Mesothelial cell of epicardium (in vitro differentiated cells): ENCODE results near the gene ZNF555. TPM values are rescaled to one million over a fixed set of nuclear protein-coding genes. Genes with fewer than 3 reads are reported as not detected.

Source experiments
- DNase-seq, 2 experiments: peaks; one replicate each; pipeline ENCODE4 v3.0.0; 2021; ENCODE audit warnings: low spot score in 2 of 2; ENCODE audit not compliant: unreplicated experiment in 2 of 2
- H3K27ac Mint-ChIP-seq: 2 replicates; pipeline ENCODE4 v1.8.0; 2021; ENCODE audit warnings: mixed read lengths
- H3K27me3 Mint-ChIP-seq: 2 replicates; pipeline ENCODE4 v1.8.0; 2021; ENCODE audit warnings: low read depth, mixed read lengths
- H3K36me3 Mint-ChIP-seq: 2 replicates; pipeline ENCODE4 v1.8.0; 2021; ENCODE audit warnings: mixed read lengths
- H3K4me1 Mint-ChIP-seq: 2 replicates; pipeline ENCODE4 v1.8.0; 2021; ENCODE audit warnings: mixed read lengths
- H3K4me3 Mint-ChIP-seq: 2 replicates; pipeline ENCODE4 v1.8.0; 2021; ENCODE audit warnings: mild to moderate bottlenecking, moderate library complexity, mixed read lengths
- H3K9me3 Mint-ChIP-seq: 2 replicates; pipeline ENCODE4 v1.8.0; 2021; ENCODE audit warnings: mixed read lengths
- CTCF ChIP-seq: fragments of 200-600 bp; sonication (generic); IDR thresholded peaks from one replicate; pipeline ENCODE4 v1.5.0; 2021; ENCODE audit warnings: antibody characterized with exemption; ENCODE audit not compliant: unreplicated experiment
- total RNA-seq: library from RNA; stranded (reverse); gene quantifications from 3 replicates; pipeline ENCODE4 v1.2.1, GENCODE V29; 2021

Gene ZNF555
- total RNA-seq, 1 donor from 2014 or later: 10.6 TPM

DNA sequence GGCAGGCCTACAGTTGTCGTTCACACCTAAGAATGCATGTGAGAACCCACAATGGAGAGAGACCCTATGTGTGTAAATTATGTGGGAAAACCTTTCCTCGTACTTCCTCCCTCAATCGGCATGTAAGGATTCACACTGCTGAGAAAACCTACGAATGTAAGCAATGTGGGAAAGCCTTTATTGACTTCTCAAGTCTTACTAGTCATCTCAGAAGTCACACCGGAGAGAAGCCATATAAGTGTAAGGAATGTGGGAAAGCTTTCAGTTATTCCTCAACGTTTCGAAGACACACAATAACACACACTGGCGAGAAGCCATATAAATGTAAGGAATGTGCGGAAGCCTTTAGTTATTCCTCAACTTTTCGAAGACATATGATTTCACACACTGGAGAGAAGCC is 11.3 kb downstream of the ZNF555 start:
- Mint-ChIP-seq H3K27me3 (no peaks in the 10 kb centered on the region), H3K36me3 (peaks cover 75% of the 10 kb centered on the region), H3K4me3 (no peak overlapping the region), H3K9me3 (peaks cover 61% of the 10 kb centered on the region), H3K4me1 (no peaks in the 10 kb centered on the region), H3K27ac (no peak overlapping the region)
- no peak for TF ChIP-seq CTCF
- no peak for DNase-seq

DNA sequence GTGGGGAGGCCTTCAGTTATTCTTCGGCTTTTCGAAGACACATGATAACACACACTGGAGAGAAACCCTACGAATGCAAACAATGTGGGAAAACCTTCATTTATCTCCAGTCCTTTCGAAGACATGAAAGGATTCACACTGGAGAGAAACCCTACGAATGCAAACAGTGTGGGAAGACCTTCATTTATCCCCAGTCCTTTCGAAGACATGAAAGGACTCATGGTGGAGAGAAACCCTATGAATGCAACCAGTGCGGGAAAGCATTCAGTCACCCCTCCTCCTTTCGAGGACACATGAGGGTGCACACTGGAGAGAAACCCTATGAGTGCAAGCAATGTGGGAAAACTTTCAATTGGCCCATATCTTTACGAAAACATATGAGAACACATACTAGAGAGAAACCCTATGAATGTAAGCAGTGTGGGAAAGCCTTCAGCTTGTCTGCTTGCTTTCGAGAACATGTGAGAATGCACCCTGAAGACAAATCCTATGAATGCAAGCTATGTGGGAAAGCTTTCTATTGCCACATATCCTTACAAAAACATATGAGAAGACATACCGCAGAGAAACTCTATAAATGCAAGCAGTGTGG is 11.8 kb downstream of the ZNF555 start:
- Mint-ChIP-seq H3K4me1 (no peaks in the 10 kb centered on the region), H3K27ac (no peak overlapping the region), H3K4me3 (no peak overlapping the region), H3K36me3 (peaks cover 78% of the 10 kb centered on the region), H3K9me3 (peaks cover 61% of the 10 kb centered on the region), H3K27me3 (no peaks in the 10 kb centered on the region)
- no peak for TF ChIP-seq CTCF
- DNase-seq: no peak

DNA sequence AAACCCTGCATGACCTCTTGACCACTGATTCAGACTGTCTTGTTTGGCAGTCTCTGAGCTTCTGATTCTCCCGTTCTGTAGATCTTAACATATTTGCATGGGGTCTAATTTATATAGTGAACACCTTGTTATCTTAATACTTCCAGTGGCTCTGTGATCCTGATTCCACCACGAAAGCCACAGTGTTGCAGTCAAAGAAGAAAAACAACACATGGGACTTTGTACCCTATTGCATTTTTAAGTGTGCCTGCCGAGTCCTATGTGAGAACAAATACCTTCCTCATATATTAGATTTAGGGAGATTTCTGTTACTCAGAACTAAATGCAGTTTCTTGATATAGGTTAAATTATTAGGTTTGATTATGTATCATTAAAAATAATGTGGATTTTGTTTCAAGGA is 13.6 kb downstream of the ZNF555 start:
- H3K27me3 Mint-ChIP-seq: no peaks in the 10 kb centered on the region
- H3K9me3 Mint-ChIP-seq: peaks cover 67% of the 10 kb centered on the region
- no peak for DNase-seq
- no peak overlapping the region for H3K4me3 Mint-ChIP-seq
- no peak overlapping the region for H3K27ac Mint-ChIP-seq
- no peaks in the 10 kb centered on the region for H3K4me1 Mint-ChIP-seq
- peaks cover 83% of the 10 kb centered on the region for H3K36me3 Mint-ChIP-seq
- no peak for TF ChIP-seq CTCF

DNA sequence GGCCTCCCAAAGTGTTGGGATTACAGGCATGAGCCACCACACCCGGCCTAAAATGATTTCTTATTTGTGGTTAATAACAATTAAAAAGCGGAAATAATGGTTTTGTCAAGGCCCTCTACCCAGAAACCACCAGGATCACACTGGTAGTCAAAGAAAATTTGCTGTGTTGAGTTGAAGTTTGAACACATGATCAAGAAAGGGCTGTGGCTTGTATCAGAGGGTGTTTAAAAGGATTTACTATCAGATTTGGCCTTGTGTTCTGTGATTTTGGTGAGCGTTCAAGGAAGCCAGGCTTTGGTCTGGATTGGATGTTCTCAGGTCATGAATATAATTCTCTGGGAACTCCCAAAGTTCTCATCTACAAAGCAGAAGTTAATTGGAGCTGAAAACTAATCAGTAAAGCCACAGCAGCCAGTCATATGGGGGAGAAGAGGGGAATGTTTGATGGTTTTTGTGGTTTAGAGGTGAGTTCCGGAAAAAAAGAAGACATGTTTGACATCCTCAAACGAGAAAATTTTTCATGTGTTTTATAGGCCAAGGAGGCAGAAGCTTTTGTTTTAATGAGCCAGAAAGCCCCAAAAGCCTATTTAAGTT is 15.3 kb downstream of the ZNF555 start:
- H3K9me3 Mint-ChIP-seq: peaks cover 59% of the 10 kb centered on the region
- no peak overlapping the region for H3K4me3 Mint-ChIP-seq
- no peak for TF ChIP-seq CTCF
- no peak for DNase-seq
- H3K4me1 Mint-ChIP-seq: no peaks in the 10 kb centered on the region
- H3K36me3 Mint-ChIP-seq: peaks cover 72% of the 10 kb centered on the region
- H3K27ac Mint-ChIP-seq: no peak overlapping the region
- H3K27me3 Mint-ChIP-seq: no peaks in the 10 kb centered on the region

DNA sequence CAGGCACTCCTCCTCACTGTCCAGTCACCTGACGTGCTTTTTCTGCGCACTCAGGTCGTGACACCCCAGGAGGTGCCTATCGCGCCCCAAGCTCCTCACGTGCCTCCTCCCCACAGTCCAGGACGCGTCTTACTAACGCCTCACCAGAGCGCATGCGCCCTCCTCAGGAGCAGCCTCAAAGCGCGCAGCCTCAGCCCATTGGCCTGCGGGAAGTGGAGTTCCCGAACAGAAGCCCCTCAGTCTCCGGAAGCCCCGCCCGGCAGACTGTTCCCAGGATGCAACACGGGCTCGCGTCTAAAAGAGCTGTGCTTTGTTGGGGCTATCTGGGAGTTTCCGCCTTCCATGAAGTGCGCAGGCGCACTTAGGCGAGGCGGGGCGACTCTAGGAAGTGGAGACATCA is 17.6 kb downstream of the ZNF555 start:
- H3K4me1 Mint-ChIP-seq: no peaks in the 10 kb centered on the region
- H3K4me3 Mint-ChIP-seq: no peak overlapping the region
- no peaks in the 10 kb centered on the region for H3K27me3 Mint-ChIP-seq
- H3K36me3 Mint-ChIP-seq: peaks cover 49% of the 10 kb centered on the region
- no peak for TF ChIP-seq CTCF
- H3K27ac Mint-ChIP-seq: no peak overlapping the region
- DNase-seq: no peak
- H3K9me3 Mint-ChIP-seq: peaks cover 48% of the 10 kb centered on the region
